Endothelial cell (in vitro differentiated cells): ENCODE data around the gene NUDT22. TPM values are rescaled to one million over a fixed set of nuclear protein-coding genes. Genes with fewer than 3 reads are reported as not detected.

Experiments
- DNase-seq: peaks from one replicate; pipeline ENCODE4 v3.0.0; 2021; ENCODE audit warnings: low spot score
- H3K27ac Mint-ChIP-seq: one replicate; pipeline ENCODE4 v1.8.0; 2021; ENCODE audit warnings: mixed read lengths, inconsistent platforms; ENCODE audit not compliant: unreplicated experiment
- H3K27me3 Mint-ChIP-seq: one replicate; pipeline ENCODE4 v1.8.0; 2021; ENCODE audit warnings: mild to moderate bottlenecking, moderate library complexity, mixed read lengths, inconsistent platforms; ENCODE audit not compliant: unreplicated experiment
- H3K36me3 Mint-ChIP-seq: one replicate; pipeline ENCODE4 v1.8.0; 2021; ENCODE audit warnings: mild to moderate bottlenecking, low read depth, mixed read lengths, inconsistent platforms; ENCODE audit not compliant: unreplicated experiment
- H3K4me1 Mint-ChIP-seq: one replicate; pipeline ENCODE4 v1.8.0; 2021; ENCODE audit warnings: mild to moderate bottlenecking, mixed read lengths, inconsistent platforms; ENCODE audit not compliant: unreplicated experiment
- H3K4me3 Mint-ChIP-seq: one replicate; pipeline ENCODE4 v1.8.0; 2021; ENCODE audit warnings: mild to moderate bottlenecking, mixed read lengths, inconsistent platforms; ENCODE audit not compliant: unreplicated experiment
- H3K9me3 Mint-ChIP-seq: one replicate; pipeline ENCODE4 v1.8.0; 2021; ENCODE audit warnings: mixed read lengths, inconsistent platforms; ENCODE audit not compliant: unreplicated experiment
- CTCF ChIP-seq: fragments of 200-600 bp; sonication (generic); IDR thresholded peaks from one replicate; pipeline ENCODE4 v1.5.0; 2021; ENCODE audit warnings: antibody characterized with exemption; ENCODE audit not compliant: unreplicated experiment
- total RNA-seq: library from RNA; stranded (reverse); fragmentation: NEBNext Ultra II Directional; extraction: Animal tissue kit (Norgen Biotek cat#: 25700); gene quantifications from one replicate; pipeline ENCODE4 v1.2.1, GENCODE V29; 2021; ENCODE audit not compliant: unreplicated experiment

NUDT22 gene
- total RNA-seq, 1 donor from 2014 or later = 21.2 TPM

GRCh38 chr11:64266339-64266738 is 40.3 kb downstream of the NUDT22 start:
- Mint-ChIP-seq H3K27me3 (peaks cover 23% of the 10 kb centered on the region), H3K4me3 (no peak overlapping the region), H3K36me3 (peaks cover 17% of the 10 kb centered on the region), H3K4me1 (peaks cover 21% of the 10 kb centered on the region), H3K9me3 (no peaks in the 10 kb centered on the region), H3K27ac (no peak overlapping the region)
- TF ChIP-seq CTCF = no peak
- no peak for DNase-seq

DNA sequence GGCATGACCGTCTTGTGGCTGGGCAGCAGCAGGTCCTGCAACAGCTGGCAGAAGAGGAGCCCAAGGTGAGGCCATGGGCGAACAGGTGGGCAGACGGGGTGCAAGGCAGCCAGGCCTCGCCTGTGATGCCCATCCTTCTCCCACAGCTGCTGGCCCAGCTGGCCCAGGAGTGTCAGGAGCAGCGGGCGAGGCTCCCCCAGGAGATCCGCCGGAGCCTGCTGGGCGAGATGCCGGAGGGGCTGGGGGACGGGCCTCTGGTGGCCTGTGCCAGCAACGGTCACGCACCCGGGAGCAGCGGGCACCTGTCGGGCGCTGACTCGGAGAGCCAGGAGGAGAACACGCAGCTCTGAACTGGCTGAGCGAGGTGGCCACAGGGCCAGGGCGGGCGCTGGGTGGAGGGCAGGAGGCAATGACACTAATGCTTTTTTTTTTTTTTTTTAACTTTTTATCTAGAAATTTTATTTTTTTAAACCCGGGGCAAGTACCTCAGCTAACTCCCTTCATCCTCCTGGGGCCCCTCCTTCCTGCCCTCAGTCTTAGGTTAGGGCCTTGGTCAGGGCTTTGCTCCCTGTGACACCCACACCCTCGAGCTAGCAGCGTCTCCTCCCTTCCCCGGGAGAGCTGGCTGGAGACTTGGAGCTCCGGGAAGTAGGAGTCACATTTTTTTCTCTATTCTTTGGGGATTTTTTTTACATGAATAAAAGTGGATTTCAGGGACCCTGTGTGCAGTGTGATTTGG is 41.3 kb downstream of the NUDT22 start:
- Mint-ChIP-seq H3K4me1 (peaks cover 21% of the 10 kb centered on the region), H3K27ac (no peak overlapping the region), H3K4me3 (peak overlapping the region; percentile 59), H3K9me3 (no peaks in the 10 kb centered on the region), H3K27me3 (peaks cover 20% of the 10 kb centered on the region), H3K36me3 (peaks cover 17% of the 10 kb centered on the region)
- no peak for TF ChIP-seq CTCF
- no peak for DNase-seq

- DNase-seq = no peak
Observed at GRCh38 chr11:64268025-64268892, 42.2 kb downstream of the NUDT22 start.

DNA sequence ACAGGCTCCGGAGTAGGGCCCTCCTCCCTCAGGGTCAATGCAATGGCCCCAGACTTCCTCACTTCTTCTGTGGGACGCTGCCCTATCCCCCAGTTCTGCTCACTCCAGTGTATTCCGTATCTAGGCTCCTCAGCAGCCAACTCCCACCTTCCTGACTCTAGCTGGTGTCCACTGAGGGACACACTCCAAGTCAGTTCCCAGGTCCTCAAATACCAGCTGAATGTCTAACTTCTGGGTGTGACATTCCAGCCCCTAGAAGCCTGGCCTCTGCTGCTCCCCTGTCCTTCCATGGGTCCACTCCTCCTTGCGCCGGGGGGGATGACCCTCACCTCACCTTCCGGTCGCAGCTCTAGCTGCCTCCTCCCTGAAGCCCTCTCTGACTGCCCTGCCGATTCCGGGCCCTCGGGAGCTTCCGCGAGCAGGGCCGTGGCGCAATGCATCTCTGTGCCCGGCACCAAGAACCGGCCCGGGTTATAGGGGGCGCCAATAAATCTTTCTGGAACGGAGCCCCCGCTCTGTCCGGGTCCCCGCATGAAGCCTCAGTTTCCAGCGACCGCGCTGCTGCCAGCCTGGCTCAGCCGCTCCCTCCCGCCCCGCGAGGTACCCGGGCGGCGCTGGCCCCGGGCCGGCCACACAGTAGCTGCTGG is 42.9 kb downstream of the NUDT22 start:
- H3K36me3 Mint-ChIP-seq = peaks cover 14% of the 10 kb centered on the region
- H3K4me1 Mint-ChIP-seq = peaks cover 17% of the 10 kb centered on the region
- H3K9me3 Mint-ChIP-seq = no peaks in the 10 kb centered on the region
- no peak for TF ChIP-seq CTCF
- no peak for DNase-seq
- H3K27me3 Mint-ChIP-seq = peaks cover 20% of the 10 kb centered on the region
- peak overlapping the region; percentile 95 for H3K27ac Mint-ChIP-seq
- peak overlapping the region; percentile 87 for H3K4me3 Mint-ChIP-seq

More at GRCh38 chr11:64268025-64268892, 42.2 kb downstream of the NUDT22 start:
- Mint-ChIP-seq H3K9me3 (no peaks in the 10 kb centered on the region), H3K4me3 (peak overlapping the region; percentile 87), H3K36me3 (peaks cover 14% of the 10 kb centered on the region), H3K27me3 (peaks cover 20% of the 10 kb centered on the region), H3K27ac (peak overlapping the region; percentile 95), H3K4me1 (peaks cover 17% of the 10 kb centered on the region)
- no peak for TF ChIP-seq CTCF
